K562 (cell line): ENCODE measurements around the gene ZNF213. TPM values are rescaled to one million over a fixed set of nuclear protein-coding genes. Genes with fewer than 3 reads are reported as not detected.

Experiments
- ATF4 ChIP-seq: fragments of 450-650 bp; formaldehyde crosslinking; IDR thresholded peaks from 2 replicates; pipeline ENCODE4 v1.4.0; 2022; ENCODE audit warnings: mild to moderate bottlenecking, moderate library complexity
- BDP1 ChIP-seq: IDR thresholded peaks from 3 replicates; pipeline ENCODE4 v1.6.1; 2011; ENCODE audit not compliant: insufficient read length, insufficient read depth
- BRD4 ChIP-seq: fragments of 200-600 bp; sonication (generic); IDR thresholded peaks from 2 replicates; pipeline ENCODE4 v1.6.1; 2017; ENCODE audit warnings: inconsistent platforms
- BRD9 ChIP-seq: fragments of 450-650 bp; IDR thresholded peaks from 2 replicates; pipeline ENCODE4 v1.6.1; 2018; ENCODE audit warnings: low read depth; ENCODE audit not compliant: partially characterized antibody
- CHAMP1 ChIP-seq: fragments of 450-650 bp; IDR thresholded peaks from 2 replicates; pipeline ENCODE4 v1.6.1; 2016; ENCODE audit warnings: mild to moderate bottlenecking
- CREB5 ChIP-seq: fragments of 250-450 bp; sonication (Bioruptor Pico); IDR thresholded peaks from 2 replicates; pipeline ENCODE4 v1.5.0; 2020; ENCODE audit warnings: mild to moderate bottlenecking
- FOSL1 ChIP-seq: fragments of 200-800 bp; sonication (Bioruptor generic); conservative IDR thresholded peaks from 2 replicates; pipeline ENCODE4 v1.6.1; 2016; ENCODE audit warnings: missing genetic modification characterization, missing compliant biosample characterization
- GATA2 ChIP-seq: sonication (generic); formaldehyde crosslinking; IDR thresholded peaks from 2 replicates; pipeline ENCODE4 v1.4.0; 2020; ENCODE audit warnings: mild to moderate bottlenecking, missing genetic modification reagents
- GTF3C2 ChIP-seq: IDR thresholded peaks from 3 replicates; pipeline ENCODE4 v1.6.1; 2011; ENCODE audit warnings: borderline replicate concordance, mild to moderate bottlenecking, moderate library complexity; ENCODE audit not compliant: insufficient read length; ENCODE audit errors: extremely low read depth
- MAZ ChIP-seq, 2 experiments: fragments of 450-650 bp in 1 of 2; sonication (generic) in 1 of 2; formaldehyde crosslinking; IDR thresholded peaks in 1 of 2; conservative IDR thresholded peaks in 1 of 2; 2 replicates each; pipeline versions ENCODE4 v1.4.0 to v1.5.0; 2020; ENCODE audit warnings: mild to moderate bottlenecking in 1 of 2, missing genetic modification reagents in 1 of 2
- NBN ChIP-seq: fragments of 450-650 bp; IDR thresholded peaks from 2 replicates; pipeline ENCODE4 v1.6.1; 2016; ENCODE audit warnings: low read depth, mild to moderate bottlenecking
- NFE2L1 ChIP-seq: fragments of 450-650 bp; IDR thresholded peaks from 2 replicates; pipeline ENCODE4 v1.6.1; 2016; ENCODE audit warnings: missing genetic modification characterization, low read depth, mild to moderate bottlenecking, missing compliant biosample characterization, moderate library complexity, borderline replicate concordance
- NR4A1 ChIP-seq, 2 experiments: fragments of 250-450 bp in 1 of 2; fragments of 450-650 bp in 1 of 2; sonication (Bioruptor Pico) in 1 of 2; IDR thresholded peaks; 2 replicates each; pipeline versions ENCODE4 v1.4.0 to v1.6.1; 2016 to 2020; ENCODE audit warnings: mild to moderate bottlenecking in 2 of 2, missing compliant biosample characterization in 1 of 2, missing genetic modification characterization in 1 of 2, moderate library complexity in 1 of 2
- PTRF ChIP-seq: fragments of 450-650 bp; IDR thresholded peaks from 2 replicates; pipeline ENCODE4 v1.6.1; 2016; ENCODE audit warnings: mild to moderate bottlenecking, missing genetic modification characterization, missing compliant biosample characterization
- SREBF1 ChIP-seq: fragments of 150-350 bp; IDR thresholded peaks from 2 replicates; pipeline ENCODE4 v1.6.1; 2014; ENCODE audit warnings: antibody characterized with exemption, low read depth, low read length, borderline replicate concordance
- ZEB2 ChIP-seq: fragments of 450-650 bp; IDR thresholded peaks from 2 replicates; pipeline ENCODE4 v1.6.1; 2016
- ZKSCAN1 ChIP-seq: fragments of 150-350 bp; IDR thresholded peaks from 2 replicates; pipeline ENCODE4 v1.6.1; 2016; ENCODE audit warnings: low read depth, low read length
- ZNF212 ChIP-seq: fragments of 450-650 bp; formaldehyde crosslinking; IDR thresholded peaks from 2 replicates; pipeline ENCODE4 v1.4.0; 2020; ENCODE audit warnings: mild to moderate bottlenecking
- polyA plus RNA-seq, 8 experiments: library from polyadenylated mRNA; depleted of rRNA in 4 of 8; stranded (reverse) in 5 of 8; unstranded in 3 of 8; fragments of >200 nt; fragmentation: Nextera tagmentation in 2 of 8; fragmentation: Illumina TruSeq in 1 of 8; extraction: Ambion mirVana in 2 of 8; extraction: Trizol in 1 of 8; gene quantifications; 2 replicates each; pipeline versions ENCODE4 v1.2.1 to v1.2.3, GENCODE V29; 2011 to 2014; ENCODE audit warnings: inconsistent platforms in 1 of 8, missing spikeins in 1 of 8
- total RNA-seq, 7 experiments: library from RNA; depleted of rRNA in 6 of 7; stranded (reverse); fragments of >200 nt in 6 of 7; fragmentation: Illumina TruSeq in 2 of 7; extraction: Trizol in 2 of 7; gene quantifications; 2 replicates each; pipeline versions ENCODE4 v1.2.1 to v1.2.3, GENCODE V29; 2011 to 2021; ENCODE audit warnings: low replicate concordance in 1 of 7

Gene ZNF213
- total and polyA plus RNA-seq, 9 of the 15 experiments (the other 6 are each of a cell fraction or from before 2014, with no cell fraction given), result 0.49 to 10.0 (median 1.8) TPM

GRCh38 chr16:3152277-3152990 lies 17.6 kb downstream of the ZNF213 start (continued):
- TF ChIP-seq CREB5 (CRISPR knock-in tag), result no peak
- peak; percentile 59 to 62; a peak in 3 of 4 replicates for TF ChIP-seq MAZ (CRISPR knock-in tag; conservative IDR thresholded peaks at IDR 0.05 in 1 of 2, IDR thresholded peaks at IDR 0.05 in 1 of 2)
- peak; percentile 92 for TF ChIP-seq GTF3C2
- peak; percentile 57 for TF ChIP-seq GATA2
- peak; percentile 77 for TF ChIP-seq BDP1
- TF ChIP-seq NBN, result peak; percentile 85
- TF ChIP-seq BRD4, result 0 out of 2 replicates have a peak, but pooled peaks have one; percentile 39
- TF ChIP-seq SREBF1, result peak; percentile 72; the same call in 1 of the 2 replicates
- peak; percentile 89 for TF ChIP-seq ZKSCAN1
- no peak for TF ChIP-seq NR4A1 (CRISPR knock-in tag; IDR thresholded peaks at IDR 0.05)
- peak; percentile 16; the same call in 1 of the 2 replicates for TF ChIP-seq NR4A1 (tag; IDR thresholded peaks at IDR 0.05)
- TF ChIP-seq PTRF, result no peak
- TF ChIP-seq BRD9, result peak; percentile 96
- peak; percentile 79; the same call in 1 of the 2 replicates for TF ChIP-seq CHAMP1
- TF ChIP-seq ZNF212 (CRISPR knock-in tag), result no peak
- TF ChIP-seq ZEB2, result 0 out of 2 replicates have a peak, but pooled peaks have one; percentile 57
- no peak for TF ChIP-seq NFE2L1 (tag)
- no peak for TF ChIP-seq ATF4 (CRISPR knock-in tag)
- TF ChIP-seq FOSL1 (tag), result no peak
